Adipocyte (in vitro differentiated cells): ENCODE measurements around the gene RTL1.

Source experiments
- DNase-seq: peaks from one replicate; pipeline ENCODE4 v3.0.0-alpha.2; 2015; ENCODE audit warnings: low read depth
- H3K27me3 ChIP-seq: replicated peaks from 2 replicates; pipeline ENCODE4 v1.7.0; 2013; ENCODE audit warnings: mild to moderate bottlenecking, low read length, moderate library complexity; ENCODE audit not compliant: control insufficient read depth, insufficient read depth
- H3K36me3 ChIP-seq: 2 replicates; pipeline ENCODE4 v1.7.0; 2013; ENCODE audit warnings: low read length, mild to moderate bottlenecking, moderate library complexity; ENCODE audit not compliant: control insufficient read depth, insufficient read depth, severe bottlenecking
- H3K4me1 ChIP-seq: 2 replicates; pipeline ENCODE4 v1.7.0; 2013; ENCODE audit warnings: mild to moderate bottlenecking, low read length, moderate library complexity; ENCODE audit not compliant: control insufficient read depth, insufficient read depth
- H3K4me3 ChIP-seq: 2 replicates; pipeline ENCODE4 v1.7.0; 2013; ENCODE audit warnings: mild to moderate bottlenecking, low read length, moderate library complexity
- H3K9ac ChIP-seq: 2 replicates; pipeline ENCODE4 v1.7.0; 2013; ENCODE audit warnings: mild to moderate bottlenecking, low read length, moderate library complexity
- H3K9me3 ChIP-seq: 2 replicates; pipeline ENCODE4 v1.7.0; 2013; ENCODE audit warnings: mild to moderate bottlenecking, low read length, moderate library complexity; ENCODE audit not compliant: control insufficient read depth

RTL1 gene

GRCh38 chr14:100851946-100852620 is 51.4 kb downstream of the RTL1 start:
- Histone ChIP-seq H3K4me1 (peaks cover 11% of the 10 kb centered on the region), H3K27me3 (peaks cover 4% of the 10 kb centered on the region), H3K36me3 (peaks cover 5% of the 10 kb centered on the region), H3K4me3 (no peak overlapping the region), H3K9ac (no peak overlapping the region), H3K9me3 (no peaks in the 10 kb centered on the region)
- DNase-seq: no peak

GRCh38 chr14:100851586-100851916 is 52.0 kb downstream of the RTL1 start:
- Histone ChIP-seq H3K27me3 (peaks cover 4% of the 10 kb centered on the region), H3K9me3 (no peaks in the 10 kb centered on the region), H3K9ac (no peak overlapping the region), H3K4me3 (no peak overlapping the region), H3K36me3 (peaks cover 5% of the 10 kb centered on the region), H3K4me1 (peaks cover 11% of the 10 kb centered on the region)
- no peak for DNase-seq

- Histone ChIP-seq H3K9ac (no peak overlapping the region), H3K27me3 (peaks cover 4% of the 10 kb centered on the region), H3K36me3 (peaks cover 9% of the 10 kb centered on the region), H3K9me3 (no peaks in the 10 kb centered on the region), H3K4me1 (peaks cover 11% of the 10 kb centered on the region), H3K4me3 (no peak overlapping the region)
- DNase-seq: peak; percentile 48
Observed at GRCh38 chr14:100850841-100851585, 52.5 kb downstream of the RTL1 start.

- DNase-seq: peak; percentile 32
- peaks cover under 1% of the 10 kb centered on the region for H3K27me3 ChIP-seq
- H3K9ac ChIP-seq: no peak overlapping the region
- H3K9me3 ChIP-seq: no peaks in the 10 kb centered on the region
- peaks cover 11% of the 10 kb centered on the region for H3K4me1 ChIP-seq
- peak overlapping the region; percentile 57 for H3K4me3 ChIP-seq
- peaks cover 16% of the 10 kb centered on the region for H3K36me3 ChIP-seq
Observed at GRCh38 chr14:100849115-100849781, 54.3 kb downstream of the RTL1 start.

- Histone ChIP-seq H3K36me3 (peaks cover 16% of the 10 kb centered on the region), H3K27me3 (no peaks in the 10 kb centered on the region), H3K4me1 (peaks cover 26% of the 10 kb centered on the region), H3K4me3 (no peak overlapping the region), H3K9ac (no peak overlapping the region), H3K9me3 (no peaks in the 10 kb centered on the region)
- no peak for DNase-seq
Observed at GRCh38 chr14:100846309-100846859, 57.1 kb downstream of the RTL1 start.

GRCh38 chr14:100845341-100845740 is 58.2 kb downstream of the RTL1 start:
- Histone ChIP-seq H3K4me3 (no peak overlapping the region), H3K27me3 (no peaks in the 10 kb centered on the region), H3K36me3 (peaks cover 16% of the 10 kb centered on the region), H3K4me1 (peaks cover 26% of the 10 kb centered on the region), H3K9ac (no peak overlapping the region), H3K9me3 (no peaks in the 10 kb centered on the region)
- no peak for DNase-seq

- Histone ChIP-seq H3K27me3 (no peaks in the 10 kb centered on the region), H3K4me3 (no peak overlapping the region), H3K9ac (no peak overlapping the region), H3K4me1 (peaks cover 25% of the 10 kb centered on the region), H3K36me3 (peaks cover 16% of the 10 kb centered on the region), H3K9me3 (no peaks in the 10 kb centered on the region)
- DNase-seq: no peak
Observed at GRCh38 chr14:100844846-100845245, 58.7 kb downstream of the RTL1 start.

- Histone ChIP-seq H3K4me1 (peaks cover 21% of the 10 kb centered on the region), H3K27me3 (no peaks in the 10 kb centered on the region), H3K9ac (no peak overlapping the region), H3K36me3 (peaks cover 16% of the 10 kb centered on the region), H3K4me3 (no peak overlapping the region), H3K9me3 (no peaks in the 10 kb centered on the region)
- no peak for DNase-seq
Observed at GRCh38 chr14:100844421-100844820, 59.1 kb downstream of the RTL1 start.

- Histone ChIP-seq H3K9ac (no peak overlapping the region), H3K4me3 (no peak overlapping the region), H3K9me3 (no peaks in the 10 kb centered on the region), H3K36me3 (peaks cover 16% of the 10 kb centered on the region), H3K27me3 (no peaks in the 10 kb centered on the region), H3K4me1 (peaks cover 19% of the 10 kb centered on the region)
- DNase-seq: no peak
Observed at GRCh38 chr14:100844082-100844408, 59.5 kb downstream of the RTL1 start.

GRCh38 chr14:100842799-100843198 is 60.7 kb downstream of the RTL1 start:
- H3K4me1 ChIP-seq: peaks cover 26% of the 10 kb centered on the region
- no peak overlapping the region for H3K9ac ChIP-seq
- H3K36me3 ChIP-seq: peaks cover 16% of the 10 kb centered on the region
- DNase-seq: peak; percentile 86
- peak overlapping the region; percentile 34 for H3K4me3 ChIP-seq
- no peaks in the 10 kb centered on the region for H3K27me3 ChIP-seq
- no peaks in the 10 kb centered on the region for H3K9me3 ChIP-seq

GRCh38 chr14:100841761-100842403 is 61.6 kb downstream of the RTL1 start:
- H3K4me3 ChIP-seq: no peak overlapping the region
- peaks cover 20% of the 10 kb centered on the region for H3K36me3 ChIP-seq
- H3K4me1 ChIP-seq: peaks cover 26% of the 10 kb centered on the region
- no peak overlapping the region for H3K9ac ChIP-seq
- H3K9me3 ChIP-seq: no peaks in the 10 kb centered on the region
- DNase-seq: no peak
- H3K27me3 ChIP-seq: no peaks in the 10 kb centered on the region
